SJSA1 (cell line): ENCODE data around the gene ARHGEF2. TPM values are rescaled to one million over a fixed set of nuclear protein-coding genes. Genes with fewer than 3 reads are reported as not detected.
A peak's percentile ranks its signal among the peaks of the same experiment; 100 is the strongest.

Source experiments
- DNase-seq, 2 experiments: peaks; one replicate each; pipeline ENCODE4 v3.0.0-alpha.2; 2015 to 2020; ENCODE audit warnings: low spot score in 2 of 2, low read depth in 1 of 2
- H3K27ac ChIP-seq: fragments of 250-450 bp; sonication (Bioruptor Pico); 2 replicates; pipeline ENCODE4 v1.5.1; 2020; ENCODE audit warnings: mild to moderate bottlenecking, moderate library complexity
- H3K27me3 ChIP-seq: fragments of 250-450 bp; sonication (Bioruptor Pico); replicated peaks from 2 replicates; pipeline ENCODE4 v1.5.1; 2020; ENCODE audit warnings: mild to moderate bottlenecking, moderate library complexity
- H3K36me3 ChIP-seq: fragments of 250-450 bp; sonication (Bioruptor Pico); 2 replicates; pipeline ENCODE4 v1.5.1; 2020; ENCODE audit warnings: mild to moderate bottlenecking
- H3K4me1 ChIP-seq: fragments of 250-450 bp; sonication (Bioruptor Pico); replicated peaks from 2 replicates; pipeline ENCODE4 v1.6.1; 2021; ENCODE audit warnings: mild to moderate bottlenecking
- H3K4me3 ChIP-seq: fragments of 250-450 bp; sonication (Bioruptor Pico); 2 replicates; pipeline ENCODE4 v1.5.1; 2020; ENCODE audit warnings: mild to moderate bottlenecking
- H3K9me3 ChIP-seq: fragments of 250-450 bp; sonication (Bioruptor Pico); replicated peaks from 2 replicates; pipeline ENCODE4 v1.5.1; 2020; ENCODE audit warnings: mild to moderate bottlenecking
- total RNA-seq: library from RNA; depleted of rRNA; stranded (reverse); fragments of >200 nt; shearing (Covaris generic); gene quantifications from 2 replicates; pipeline ENCODE4 v1.2.3, GENCODE V29; 2014

The ARHGEF2 gene
- total RNA-seq, 1 experiment from 2014 or later = 81.1 TPM

DNA sequence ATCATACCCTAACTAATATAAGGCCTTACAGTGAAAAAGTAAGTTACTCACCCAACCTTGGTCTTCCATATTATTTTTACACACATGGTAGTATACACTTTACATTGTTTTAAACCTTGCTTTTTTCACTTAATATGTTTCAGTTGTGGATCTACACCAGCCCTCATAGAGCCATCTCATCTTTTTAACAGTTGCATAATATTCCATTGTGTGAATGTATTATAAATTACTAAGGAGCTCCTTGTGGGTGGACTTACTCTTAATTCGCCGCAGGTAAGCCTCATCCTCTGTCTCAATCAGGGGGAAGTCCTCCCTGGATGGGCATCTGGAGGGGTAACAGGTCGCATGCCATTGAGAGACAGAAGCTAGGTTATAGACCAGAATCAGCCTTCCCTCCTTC is 23.7 kb downstream of the ARHGEF2 start:
- Histone ChIP-seq H3K27ac (no peak overlapping the region), H3K27me3 (no peaks in the 10 kb centered on the region), H3K36me3 (peaks cover 96% of the 10 kb centered on the region), H3K9me3 (no peaks in the 10 kb centered on the region), H3K4me3 (no peak overlapping the region), H3K4me1 (no peaks in the 10 kb centered on the region)
- no peak for DNase-seq

DNA sequence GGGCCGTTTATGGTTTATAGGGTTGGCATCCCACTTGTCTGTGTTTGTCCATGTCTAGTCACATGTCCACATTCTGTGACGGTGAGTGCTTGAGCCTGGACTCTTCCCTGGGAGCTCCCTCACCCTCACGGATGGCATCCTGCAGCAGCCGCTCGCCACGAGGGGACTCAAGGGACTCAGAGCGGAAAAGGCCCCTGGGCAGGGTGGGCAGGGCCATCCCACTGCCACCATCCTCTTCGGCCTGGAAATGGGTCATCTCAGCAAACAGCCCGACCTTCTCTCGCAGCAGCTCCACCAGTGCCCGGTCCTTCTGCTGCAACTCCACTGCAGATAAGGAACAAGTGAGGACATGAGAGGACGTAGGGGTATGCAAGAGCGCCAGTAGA is 25.8 kb downstream of the ARHGEF2 start:
- DNase-seq = no peak

GRCh38 chr1:155951753-155952504 is 26.4 kb downstream of the ARHGEF2 start:
- DNase-seq = no peak

More for the DNA sequence above, 25.8 kb downstream of the ARHGEF2 start:
- no peaks in the 10 kb centered on the region for H3K9me3 ChIP-seq
- H3K4me1 ChIP-seq = no peaks in the 10 kb centered on the region
- no peaks in the 10 kb centered on the region for H3K27me3 ChIP-seq
- H3K27ac ChIP-seq = no peak overlapping the region
- H3K4me3 ChIP-seq = no peak overlapping the region
- peaks cover 92% of the 10 kb centered on the region for H3K36me3 ChIP-seq

DNA sequence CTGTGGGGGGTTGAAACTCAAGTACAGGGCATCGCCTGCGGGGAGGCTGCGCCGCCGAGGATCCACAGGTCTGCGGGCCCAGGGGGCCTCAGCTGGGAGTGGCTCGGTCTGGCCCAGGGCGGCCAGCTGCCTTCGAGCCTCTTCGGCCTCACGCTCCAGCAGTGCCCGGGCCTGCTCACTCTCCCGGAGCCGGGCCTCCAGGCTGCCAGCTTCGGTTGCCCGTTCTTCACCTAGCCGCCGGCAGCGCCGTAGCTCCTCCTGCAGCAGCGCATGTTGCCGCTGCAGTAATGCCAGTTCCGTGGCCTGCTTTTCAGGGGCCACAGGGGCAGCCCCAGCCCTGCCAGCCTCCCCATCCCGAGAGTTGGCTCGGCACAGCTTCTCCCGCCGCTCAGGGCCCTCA is 27.5 kb downstream of the ARHGEF2 start:
- peaks cover 93% of the 10 kb centered on the region for H3K36me3 ChIP-seq
- no peak for DNase-seq

More at GRCh38 chr1:155951753-155952504, 26.4 kb downstream of the ARHGEF2 start:
- Histone ChIP-seq H3K27me3 (no peaks in the 10 kb centered on the region), H3K27ac (no peak overlapping the region), H3K4me3 (no peak overlapping the region), H3K4me1 (no peaks in the 10 kb centered on the region), H3K9me3 (no peaks in the 10 kb centered on the region), H3K36me3 (peaks cover 92% of the 10 kb centered on the region)

DNA sequence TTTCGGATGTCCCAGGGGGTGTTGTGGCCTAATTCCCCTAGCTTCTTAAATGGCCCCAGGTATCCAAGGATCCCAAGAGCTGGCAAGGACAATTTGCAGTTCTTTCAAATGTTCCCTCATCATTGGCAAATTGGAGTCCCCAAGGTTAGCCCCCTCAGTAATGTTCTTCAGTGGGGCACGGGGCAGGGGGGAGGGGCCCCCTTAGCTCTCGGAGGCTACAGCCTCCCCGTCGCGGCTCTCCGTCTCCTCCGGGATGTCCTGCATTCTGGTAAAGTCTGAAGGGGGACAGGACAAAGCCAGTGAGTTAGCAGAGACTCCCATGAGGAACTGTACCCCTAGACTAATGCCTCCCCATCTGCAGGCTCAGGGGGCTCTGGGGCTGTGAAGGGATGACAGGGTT is 30.6 kb downstream of the ARHGEF2 start:
- no peaks in the 10 kb centered on the region for H3K9me3 ChIP-seq
- peaks cover 65% of the 10 kb centered on the region for H3K36me3 ChIP-seq
- H3K27ac ChIP-seq = no peak overlapping the region
- H3K27me3 ChIP-seq = no peaks in the 10 kb centered on the region
- H3K4me1 ChIP-seq = no peaks in the 10 kb centered on the region
- H3K4me3 ChIP-seq = no peak overlapping the region
- DNase-seq = no peak

More for the DNA sequence above, 27.5 kb downstream of the ARHGEF2 start:
- no peaks in the 10 kb centered on the region for H3K4me1 ChIP-seq
- H3K27ac ChIP-seq = no peak overlapping the region
- no peaks in the 10 kb centered on the region for H3K9me3 ChIP-seq
- H3K27me3 ChIP-seq = no peaks in the 10 kb centered on the region
- no peak overlapping the region for H3K4me3 ChIP-seq

DNA sequence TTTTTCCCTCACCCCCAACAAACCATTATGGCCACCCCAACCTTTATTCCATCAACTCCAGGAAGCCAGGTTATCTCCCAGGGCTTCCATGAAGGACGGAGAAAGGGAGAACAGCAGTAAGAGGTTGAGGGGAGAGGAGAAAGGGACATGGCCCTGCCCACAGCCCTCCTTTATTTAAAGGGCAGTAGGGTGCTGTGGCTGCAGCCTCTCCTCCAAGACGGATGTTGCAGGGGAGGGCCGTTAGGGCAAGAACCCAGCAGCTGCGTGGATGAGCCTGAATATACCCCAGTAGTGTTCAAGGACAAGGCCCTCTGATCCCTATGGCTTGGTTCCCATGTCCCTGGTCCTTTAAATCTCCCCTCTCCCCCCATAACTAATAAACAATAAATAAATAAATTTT is 31.1 kb downstream of the ARHGEF2 start:
- DNase-seq = no peak
- no peak overlapping the region for H3K4me3 ChIP-seq
- no peaks in the 10 kb centered on the region for H3K9me3 ChIP-seq
- H3K27ac ChIP-seq = no peak overlapping the region
- peaks cover 61% of the 10 kb centered on the region for H3K36me3 ChIP-seq
- H3K27me3 ChIP-seq = no peaks in the 10 kb centered on the region
- no peaks in the 10 kb centered on the region for H3K4me1 ChIP-seq

DNA sequence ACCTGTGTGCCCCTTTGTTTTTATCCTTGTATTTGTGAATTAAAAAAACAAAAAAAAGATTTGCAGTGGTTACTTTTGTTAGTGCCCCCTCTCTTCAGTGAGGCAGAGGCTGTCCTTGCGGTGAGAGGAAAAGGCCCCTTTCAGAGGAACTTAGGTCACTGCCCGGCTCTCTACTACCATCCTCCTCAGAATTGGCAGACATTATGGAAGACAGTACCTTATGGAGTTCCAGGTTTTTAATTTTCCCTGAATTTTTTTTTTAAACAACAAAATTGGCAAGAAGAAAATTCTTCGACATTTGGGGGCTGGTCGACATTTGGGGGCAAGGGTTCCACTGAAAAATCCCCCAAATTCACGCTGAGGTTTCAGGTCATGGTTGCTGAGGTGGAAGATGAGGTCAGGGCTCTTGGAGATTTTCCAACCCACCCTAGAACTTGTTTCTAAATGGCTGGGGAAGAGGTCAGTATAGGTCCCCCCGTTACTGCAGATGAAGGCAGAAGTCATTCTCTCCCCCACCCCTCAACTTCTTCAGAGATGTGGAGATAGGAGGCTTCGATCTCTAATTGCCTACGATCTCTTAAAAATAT is 31.6 kb downstream of the ARHGEF2 start:
- no peak for DNase-seq
- H3K36me3 ChIP-seq = peaks cover 55% of the 10 kb centered on the region
- H3K4me1 ChIP-seq = no peaks in the 10 kb centered on the region; the same call in 1 of the 2 replicates

DNA sequence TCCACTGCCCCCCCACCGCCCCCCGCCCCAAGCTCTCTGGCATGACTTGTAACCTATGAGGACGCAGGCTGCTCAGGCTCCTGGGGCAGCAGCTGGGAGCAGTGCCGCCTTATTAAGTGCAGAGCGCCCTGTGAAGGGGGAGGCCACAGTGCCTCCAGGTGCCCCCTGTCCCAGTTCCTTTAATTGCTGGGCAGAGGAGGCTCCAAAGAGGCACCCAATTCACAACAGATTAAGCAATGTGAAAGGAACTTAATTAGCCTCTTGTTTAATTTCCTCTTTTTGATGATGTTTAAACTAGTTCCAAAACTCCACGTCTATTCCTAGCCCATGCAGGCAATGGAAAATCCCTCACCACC is 33.9 kb downstream of the ARHGEF2 start:
- DNase-seq = no peak
- Histone ChIP-seq H3K27ac (no peak overlapping the region), H3K4me3 (no peak overlapping the region), H3K36me3 (peaks cover 34% of the 10 kb centered on the region), H3K9me3 (no peaks in the 10 kb centered on the region), H3K4me1 (peaks cover 15% of the 10 kb centered on the region), H3K27me3 (no peaks in the 10 kb centered on the region)

More for the DNA sequence above, 31.6 kb downstream of the ARHGEF2 start:
- no peaks in the 10 kb centered on the region for H3K27me3 ChIP-seq
- no peak overlapping the region for H3K27ac ChIP-seq
- H3K9me3 ChIP-seq = no peaks in the 10 kb centered on the region
- H3K4me3 ChIP-seq = no peak overlapping the region

DNA sequence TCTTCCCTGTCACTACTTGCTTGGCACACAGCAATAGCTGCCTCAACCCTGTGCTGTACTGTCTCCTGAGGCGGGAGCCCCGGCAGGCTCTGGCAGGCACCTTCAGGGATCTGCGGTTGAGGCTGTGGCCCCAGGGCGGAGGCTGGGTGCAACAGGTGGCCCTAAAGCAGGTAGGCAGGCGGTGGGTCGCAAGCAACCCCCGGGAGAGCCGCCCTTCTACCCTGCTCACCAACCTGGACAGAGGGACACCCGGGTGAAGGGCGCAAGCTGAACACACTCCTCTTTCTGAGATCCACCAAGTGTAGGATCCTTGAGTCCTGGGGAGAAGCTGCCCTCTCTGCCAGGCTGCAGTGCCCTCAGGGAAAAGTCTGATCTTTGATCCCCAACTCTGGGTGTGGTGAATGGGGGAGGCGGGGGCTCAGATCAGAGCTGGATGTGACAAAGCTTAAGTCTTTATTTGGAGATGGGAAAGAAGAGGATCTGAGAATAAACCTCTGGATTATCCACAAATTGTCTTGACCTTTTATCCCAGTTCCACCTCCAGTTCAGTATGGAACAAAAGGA is 35.7 kb downstream of the ARHGEF2 start:
- H3K4me3 ChIP-seq = no peak overlapping the region
- peaks cover 20% of the 10 kb centered on the region for H3K36me3 ChIP-seq
- no peak overlapping the region for H3K27ac ChIP-seq
- H3K9me3 ChIP-seq = no peaks in the 10 kb centered on the region
- no peak for DNase-seq
- H3K4me1 ChIP-seq = peaks cover 15% of the 10 kb centered on the region
- no peaks in the 10 kb centered on the region for H3K27me3 ChIP-seq

DNA sequence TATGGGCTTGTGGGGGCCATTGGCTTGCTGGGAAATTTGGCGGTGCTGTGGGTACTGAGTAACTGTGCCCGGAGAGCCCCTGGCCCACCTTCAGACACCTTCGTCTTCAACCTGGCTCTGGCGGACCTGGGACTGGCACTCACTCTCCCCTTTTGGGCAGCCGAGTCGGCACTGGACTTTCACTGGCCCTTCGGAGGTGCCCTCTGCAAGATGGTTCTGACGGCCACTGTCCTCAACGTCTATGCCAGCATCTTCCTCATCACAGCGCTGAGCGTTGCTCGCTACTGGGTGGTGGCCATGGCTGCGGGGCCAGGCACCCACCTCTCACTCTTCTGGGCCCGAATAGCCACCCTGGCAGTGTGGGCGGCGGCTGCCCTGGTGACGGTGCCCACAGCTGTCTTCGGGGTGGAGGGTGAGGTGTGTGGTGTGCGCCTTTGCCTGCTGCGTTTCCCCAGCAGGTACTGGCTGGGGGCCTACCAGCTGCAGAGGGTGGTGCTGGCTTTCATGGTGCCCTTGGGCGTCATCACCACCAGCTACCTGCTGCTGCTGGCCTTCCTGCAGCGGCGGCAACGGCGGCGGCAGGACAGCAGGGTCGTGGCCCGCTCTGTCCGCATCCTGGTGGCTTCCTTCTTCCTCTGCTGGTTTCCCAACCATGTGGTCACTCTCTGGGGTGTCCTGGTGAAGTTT is 36.4 kb downstream of the ARHGEF2 start:
- H3K27ac ChIP-seq = no peak overlapping the region
- DNase-seq = no peak
- H3K4me1 ChIP-seq = peaks cover 15% of the 10 kb centered on the region
- H3K9me3 ChIP-seq = no peaks in the 10 kb centered on the region
- H3K27me3 ChIP-seq = no peaks in the 10 kb centered on the region
- H3K36me3 ChIP-seq = peaks cover 13% of the 10 kb centered on the region
- H3K4me3 ChIP-seq = no peak overlapping the region

DNA sequence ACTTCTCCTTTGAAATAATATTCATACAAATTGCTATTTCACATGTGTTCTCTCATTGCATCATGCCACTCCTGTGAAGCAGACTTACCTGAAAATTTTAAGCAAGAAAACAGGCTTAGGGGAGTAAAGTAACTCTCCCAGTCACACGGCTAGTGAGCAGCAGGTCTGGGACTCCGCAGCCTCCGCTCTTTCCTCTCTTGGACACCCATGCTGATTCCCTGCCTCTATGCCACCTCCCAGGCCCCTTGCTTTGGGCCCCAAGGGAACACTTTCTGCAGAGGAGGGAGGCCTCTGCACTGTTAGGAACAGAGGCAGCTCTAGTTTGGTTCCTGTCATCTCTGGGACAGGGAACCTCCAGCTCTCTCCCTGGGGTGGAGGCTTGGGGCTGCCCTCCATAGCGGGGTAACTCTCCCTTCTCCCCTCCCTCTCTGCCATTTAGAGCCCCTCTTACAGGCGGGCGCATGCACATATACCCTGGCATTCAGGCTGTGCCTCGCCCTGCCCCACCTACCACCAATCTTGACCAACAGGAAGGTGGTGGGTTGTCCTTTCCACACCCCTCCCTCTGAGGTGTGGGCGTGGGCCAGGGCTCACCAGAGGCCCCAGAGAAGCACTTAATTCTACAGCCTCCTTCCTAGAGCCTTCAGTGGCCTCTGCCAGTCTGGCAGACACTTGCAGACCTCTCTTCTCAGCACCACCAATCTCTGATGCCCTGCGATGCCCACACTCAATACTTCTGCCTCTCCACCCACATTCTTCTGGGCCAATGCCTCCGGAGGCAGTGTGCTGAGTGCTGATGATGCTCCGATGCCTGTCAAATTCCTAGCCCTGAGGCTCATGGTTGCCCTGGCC is 37.1 kb downstream of the ARHGEF2 start, which contains the start of gene RXFP4:
TSS of gene RXFP4 (plus strand) at position 646 of the 852 bp plus-strand sequence. CDS start at position 718, 72 bp downstream.
- DNase-seq = no peak
- peaks cover 15% of the 10 kb centered on the region for H3K4me1 ChIP-seq
- peaks cover 6% of the 10 kb centered on the region for H3K36me3 ChIP-seq
- H3K27ac ChIP-seq = no peak within 1 kb of the TSS
- no peak within 1 kb of the TSS for H3K4me3 ChIP-seq
- no peaks in the 10 kb centered on the region for H3K9me3 ChIP-seq
- no peaks in the 10 kb centered on the region for H3K27me3 ChIP-seq

DNA sequence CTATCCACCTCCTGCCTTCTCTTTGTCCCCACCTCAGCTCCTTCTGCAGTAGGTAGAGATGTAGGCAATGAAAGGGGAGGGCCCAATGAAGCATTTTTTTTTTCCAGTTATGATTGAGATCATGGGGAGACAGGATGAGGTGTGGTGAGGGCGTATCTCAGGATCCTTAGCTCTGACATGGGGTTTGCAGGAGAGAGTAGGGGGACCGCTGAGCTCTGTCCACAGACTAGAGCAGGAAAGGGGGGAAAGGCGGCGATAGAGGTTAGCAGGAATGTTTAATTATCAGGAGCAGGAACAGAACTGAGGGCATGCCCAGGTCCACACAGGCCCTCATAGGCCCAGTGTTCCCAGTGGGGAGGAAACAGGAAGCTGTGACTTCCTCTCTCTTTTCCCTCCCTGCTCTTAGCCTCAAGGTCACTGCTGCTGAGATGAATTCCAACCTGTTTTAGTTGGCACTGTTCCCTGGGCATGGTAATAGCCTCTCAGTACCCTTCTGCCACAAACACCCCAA is 37.8 kb downstream of the ARHGEF2 start:
- Histone ChIP-seq H3K36me3 (no peaks in the 10 kb centered on the region; the same call in 1 of the 2 replicates), H3K27ac (no peak overlapping the region), H3K9me3 (no peaks in the 10 kb centered on the region), H3K4me1 (peaks cover 15% of the 10 kb centered on the region), H3K4me3 (no peak overlapping the region), H3K27me3 (no peaks in the 10 kb centered on the region)
- DNase-seq = peak in 1 of 2 experiments; percentile 39

DNA sequence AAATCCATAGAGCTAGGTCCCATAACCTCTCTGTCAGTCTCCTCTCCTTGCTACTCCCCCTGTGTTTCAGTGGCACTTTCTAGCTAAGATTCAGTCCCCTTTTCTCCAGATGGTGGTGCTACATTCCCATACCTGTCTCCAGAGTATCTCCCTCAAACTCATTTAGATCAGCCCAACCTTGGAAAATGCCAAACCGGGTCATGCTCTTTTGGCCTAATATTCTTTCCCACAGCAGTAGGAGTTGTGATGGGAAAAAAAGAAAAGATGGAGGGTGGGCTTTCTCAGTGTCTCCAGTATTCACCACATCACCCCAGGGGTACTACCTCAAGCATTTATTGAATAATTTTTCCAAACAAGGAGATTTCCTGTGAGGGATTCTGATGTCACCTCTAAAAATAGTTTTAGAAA is 40.1 kb downstream of the ARHGEF2 start:
- Histone ChIP-seq H3K4me3 (no peak overlapping the region), H3K27me3 (no peaks in the 10 kb centered on the region), H3K27ac (no peak overlapping the region), H3K4me1 (peaks cover 21% of the 10 kb centered on the region), H3K36me3 (peaks cover 9% of the 10 kb centered on the region), H3K9me3 (no peaks in the 10 kb centered on the region)
- DNase-seq = peak in 1 of 2 experiments; percentile 52
